ENCODE results near the gene NFATC4. TPM values are rescaled to one million over a fixed set of nuclear protein-coding genes. Genes with fewer than 3 reads are reported as not detected.

The NFATC4 gene
- total and polyA plus RNA-seq, 10 donors: 10.7 to 145 (median 23.0) TPM

DNA sequence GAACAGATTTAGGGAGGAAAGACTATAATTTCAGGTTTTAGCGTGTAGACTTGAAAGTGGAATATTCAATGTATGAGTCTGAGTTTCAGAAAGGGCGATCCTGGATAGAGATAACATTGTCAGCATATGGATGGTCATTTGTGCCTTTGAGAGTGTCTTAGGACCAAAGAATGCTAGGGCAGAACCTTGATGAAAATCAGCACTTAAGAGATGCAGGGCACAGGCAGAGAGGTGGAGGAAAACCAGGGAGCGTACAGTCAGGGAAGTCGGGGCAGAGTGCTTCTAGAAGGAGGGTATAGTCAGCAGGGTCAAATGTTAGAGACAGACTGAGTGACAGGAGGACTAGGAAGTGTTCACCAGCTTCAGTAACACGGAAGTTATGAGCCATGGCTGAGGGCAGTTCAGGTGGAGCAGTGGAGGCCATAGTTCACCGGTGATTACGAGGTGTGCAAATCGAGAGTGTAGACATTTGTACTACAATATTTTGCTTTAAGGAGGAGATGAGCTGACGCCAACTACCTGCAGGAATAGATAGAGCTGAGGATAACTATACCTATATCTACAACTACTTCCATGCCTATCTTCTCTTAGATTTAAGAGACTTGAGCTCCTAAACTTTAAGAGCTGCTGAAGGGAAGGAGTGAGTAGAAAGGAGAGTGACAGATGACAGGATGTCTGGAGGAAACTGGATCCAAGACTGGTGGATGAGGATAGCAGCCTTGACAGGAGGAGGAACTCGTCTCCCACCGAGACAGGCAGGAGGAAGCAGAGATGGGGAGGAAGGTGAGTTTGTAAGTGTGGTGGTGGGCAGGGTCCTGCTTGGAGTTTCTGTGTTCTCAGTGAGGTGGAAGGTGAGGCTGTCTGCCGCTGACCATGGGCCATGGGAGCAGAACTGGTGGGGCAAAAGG is 55.0 kb downstream of the NFATC4 start:
- intact Hi-C loops (cut with DNase I; ENCODE audit: low total_unique reads): no loop called here
- H3K9me3 ChIP-seq: no peaks in the 10 kb centered on the region
- no peaks in the 10 kb centered on the region for H3K36me3 ChIP-seq
- TF ChIP-seq, protein P1, sequence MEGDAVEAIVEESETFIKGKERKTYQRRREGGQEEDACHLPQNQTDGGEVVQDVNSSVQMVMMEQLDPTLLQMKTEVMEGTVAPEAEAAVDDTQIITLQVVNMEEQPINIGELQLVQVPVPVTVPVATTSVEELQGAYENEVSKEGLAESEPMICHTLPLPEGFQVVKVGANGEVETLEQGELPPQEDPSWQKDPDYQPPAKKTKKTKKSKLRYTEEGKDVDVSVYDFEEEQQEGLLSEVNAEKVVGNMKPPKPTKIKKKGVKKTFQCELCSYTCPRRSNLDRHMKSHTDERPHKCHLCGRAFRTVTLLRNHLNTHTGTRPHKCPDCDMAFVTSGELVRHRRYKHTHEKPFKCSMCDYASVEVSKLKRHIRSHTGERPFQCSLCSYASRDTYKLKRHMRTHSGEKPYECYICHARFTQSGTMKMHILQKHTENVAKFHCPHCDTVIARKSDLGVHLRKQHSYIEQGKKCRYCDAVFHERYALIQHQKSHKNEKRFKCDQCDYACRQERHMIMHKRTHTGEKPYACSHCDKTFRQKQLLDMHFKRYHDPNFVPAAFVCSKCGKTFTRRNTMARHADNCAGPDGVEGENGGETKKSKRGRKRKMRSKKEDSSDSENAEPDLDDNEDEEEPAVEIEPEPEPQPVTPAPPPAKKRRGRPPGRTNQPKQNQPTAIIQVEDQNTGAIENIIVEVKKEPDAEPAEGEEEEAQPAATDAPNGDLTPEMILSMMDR (IDR thresholded peaks at IDR 0.05 in 8 of 11, conservative IDR thresholded peaks at IDR 0.05 in 3 of 11): no peak
- TF ChIP-seq POLR2AphosphoS5 (IDR thresholded peaks at IDR 0.05) (no peak), POLR2A (IDR thresholded peaks at IDR 0.05) (no peak)
- H3K27ac ChIP-seq: no peak overlapping the region
- 56 to 63% (median 60%) methylated on average over 12 of the region's 12 CpGs for WGBS, 5 donors
- H3K4me1 ChIP-seq: peaks cover 0 to 45% (median 8%) of the 10 kb centered on the region in 6 donors
- peaks cover 0 to 7% (median 0%) of the 10 kb centered on the region in 7 donors for H3K27me3 ChIP-seq (replicated peaks in 1 of 7)
- no peak overlapping the region for H3K4me3 ChIP-seq
- no peak for DNase-seq

DNA sequence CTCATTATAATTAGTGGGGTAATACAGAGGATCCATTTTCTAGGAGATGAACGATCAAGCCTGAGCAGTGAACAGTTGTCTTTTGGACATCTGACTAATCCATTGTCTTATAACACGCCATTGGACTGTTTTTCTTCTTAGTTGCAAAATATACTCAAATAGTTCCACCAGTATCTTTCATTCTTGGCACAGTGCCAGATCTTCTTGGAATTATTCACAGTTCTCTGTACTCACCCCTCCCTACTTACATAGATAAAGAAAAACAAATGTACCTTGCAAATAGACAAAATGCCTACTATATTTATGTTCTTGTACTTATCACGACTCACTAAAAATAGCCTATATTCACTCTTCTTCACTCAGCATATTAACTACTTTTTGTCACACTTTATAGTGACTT is 57.7 kb downstream of the NFATC4 start:
- intact Hi-C loops (cut with DNase I; ENCODE audit: low total_unique reads): no loop called here
- Histone ChIP-seq H3K27me3 (replicated peaks in 1 of 7) (no peaks in the 10 kb centered on the region), H3K4me3 (no peak overlapping the region), H3K4me1 (peaks cover 0 to 54% (median 22%) of the 10 kb centered on the region in 6 donors), H3K9me3 (no peaks in the 10 kb centered on the region), H3K27ac (no peak overlapping the region), H3K36me3 (no peaks in the 10 kb centered on the region)
- WGBS, 5 donors: 54 to 69% (median 61%) methylated on average over 3 of the region's 3 CpGs
- DNase-seq: no peak
- TF ChIP-seq, protein P1 (IDR thresholded peaks at IDR 0.05 in 8 of 11, conservative IDR thresholded peaks at IDR 0.05 in 3 of 11): no peak
- TF ChIP-seq POLR2A (IDR thresholded peaks at IDR 0.05) (no peak), POLR2AphosphoS5 (IDR thresholded peaks at IDR 0.05) (no peak)

DNA sequence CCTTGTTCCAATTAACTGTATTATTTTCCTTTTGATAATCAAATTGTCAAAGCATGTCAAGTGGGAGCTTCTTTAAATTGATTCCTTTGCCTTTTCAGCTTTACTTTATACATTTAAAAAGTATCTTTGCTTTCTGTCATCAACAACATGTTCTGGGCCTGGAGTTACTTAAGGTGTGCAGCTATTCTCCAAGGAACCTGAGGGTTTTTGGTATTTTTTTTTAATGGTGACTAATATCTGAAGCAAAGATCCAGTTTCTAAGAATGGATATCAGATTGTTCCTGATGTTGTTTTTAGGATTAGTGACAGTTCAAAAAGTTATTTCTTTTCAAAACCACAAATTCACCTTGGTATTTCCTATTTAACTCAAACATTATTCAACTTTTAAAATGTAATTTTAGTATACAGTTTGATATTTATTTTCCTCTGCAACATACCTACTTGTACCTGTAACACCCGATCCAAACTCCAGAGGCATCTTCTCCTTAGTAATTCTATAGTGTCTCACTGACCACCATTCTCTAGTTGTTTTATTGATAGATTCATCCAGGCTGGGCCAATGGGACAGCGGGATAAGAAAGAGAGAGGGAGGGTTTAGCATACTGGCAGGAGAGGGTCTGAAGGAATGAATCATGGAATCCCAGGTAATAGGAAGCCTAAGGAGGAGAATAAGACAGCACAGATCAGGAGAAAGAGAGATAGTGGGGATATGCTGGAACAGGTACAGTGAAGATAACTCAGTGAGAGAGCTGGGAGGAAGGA is 58.3 kb downstream of the NFATC4 start:
- Histone ChIP-seq H3K9me3 (no peaks in the 10 kb centered on the region), H3K36me3 (peaks cover 0 to 4% (median 1%) of the 10 kb centered on the region in 6 donors), H3K4me1 (peaks cover 5 to 60% (median 28%) of the 10 kb centered on the region in 6 donors), H3K4me3 (no peak overlapping the region), H3K27me3 (replicated peaks in 1 of 7) (no peaks in the 10 kb centered on the region), H3K27ac (no peak overlapping the region)
- 91 to 95% (median 94%) methylated on average over 2 of the region's 2 CpGs for WGBS, 5 donors
- intact Hi-C loops (cut with DNase I; ENCODE audit: low total_unique reads): no loop called here
- no peak for DNase-seq
- TF ChIP-seq, protein P1 (IDR thresholded peaks at IDR 0.05 in 8 of 11, conservative IDR thresholded peaks at IDR 0.05 in 3 of 11): no peak
- TF ChIP-seq POLR2AphosphoS5 (IDR thresholded peaks at IDR 0.05) (no peak), POLR2A (IDR thresholded peaks at IDR 0.05) (no peak)

Measured in spleen (tissue), 11 donors.